ENCODE measurements around the gene USP24.

DNA sequence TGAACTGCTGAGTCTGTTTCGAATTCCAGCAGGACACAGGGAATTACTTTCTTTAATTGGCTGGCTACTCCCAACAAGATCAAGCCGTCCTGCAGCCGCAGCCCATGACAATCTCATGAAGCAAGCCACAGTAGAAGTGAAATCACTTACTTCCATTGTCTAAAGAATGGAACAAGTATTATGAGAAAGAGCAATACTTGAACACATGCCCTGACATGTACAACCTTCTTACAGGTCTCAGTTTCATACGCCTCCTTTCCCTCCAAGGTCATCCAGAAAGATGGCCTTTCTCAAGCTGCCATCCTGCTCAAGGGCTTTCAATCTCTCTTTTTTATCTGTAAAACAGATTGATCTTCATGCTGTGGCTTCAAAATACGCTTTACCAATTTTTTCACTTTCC, 90.7 kb downstream of the USP24 start:
- TF ChIP-seq, protein P1, sequence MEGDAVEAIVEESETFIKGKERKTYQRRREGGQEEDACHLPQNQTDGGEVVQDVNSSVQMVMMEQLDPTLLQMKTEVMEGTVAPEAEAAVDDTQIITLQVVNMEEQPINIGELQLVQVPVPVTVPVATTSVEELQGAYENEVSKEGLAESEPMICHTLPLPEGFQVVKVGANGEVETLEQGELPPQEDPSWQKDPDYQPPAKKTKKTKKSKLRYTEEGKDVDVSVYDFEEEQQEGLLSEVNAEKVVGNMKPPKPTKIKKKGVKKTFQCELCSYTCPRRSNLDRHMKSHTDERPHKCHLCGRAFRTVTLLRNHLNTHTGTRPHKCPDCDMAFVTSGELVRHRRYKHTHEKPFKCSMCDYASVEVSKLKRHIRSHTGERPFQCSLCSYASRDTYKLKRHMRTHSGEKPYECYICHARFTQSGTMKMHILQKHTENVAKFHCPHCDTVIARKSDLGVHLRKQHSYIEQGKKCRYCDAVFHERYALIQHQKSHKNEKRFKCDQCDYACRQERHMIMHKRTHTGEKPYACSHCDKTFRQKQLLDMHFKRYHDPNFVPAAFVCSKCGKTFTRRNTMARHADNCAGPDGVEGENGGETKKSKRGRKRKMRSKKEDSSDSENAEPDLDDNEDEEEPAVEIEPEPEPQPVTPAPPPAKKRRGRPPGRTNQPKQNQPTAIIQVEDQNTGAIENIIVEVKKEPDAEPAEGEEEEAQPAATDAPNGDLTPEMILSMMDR (IDR thresholded peaks at IDR 0.05), result no peak
- TF ChIP-seq EZH2 (IDR thresholded peaks at IDR 0.05), result no peak
